WTC11 (cell line): Measurements from ENCODE around the gene PGM2L1. TPM values are rescaled to one million over a fixed set of nuclear protein-coding genes. Genes with fewer than 3 reads are reported as not detected.

Experiments used
- ATAC-seq: fragments of 200-7000 bp; cut with Tn5 transposase; 2 replicates; pipeline ENCODE4 v1.10.0; 2021; ENCODE audit warnings: mild to moderate bottlenecking, moderate library complexity
- CTCF ChIA-PET: fragments of 300-600 bp; sonication (Branson Sonifier 250); formaldehyde crosslinking; loops from one replicate; lab custom pipeline; 2021; ENCODE audit warnings: antibody characterized with exemption; lab: Charles Lee
- POLR2A ChIA-PET: fragments of 350-600 bp; sonication (Branson Sonifier 250); formaldehyde crosslinking; loops from one replicate; lab custom pipeline; 2021; ENCODE audit warnings: antibody characterized with exemption; lab: Charles Lee
- DNase-seq: peaks from one replicate; pipeline ENCODE4 v3.0.0; 2021; ENCODE audit warnings: low spot score
- H3K27ac Mint-ChIP-seq: 2 replicates; pipeline ENCODE4 v1.8.0; 2021; ENCODE audit warnings: mixed read lengths
- H3K27me3 Mint-ChIP-seq: 2 replicates; pipeline ENCODE4 v1.8.0; 2021; ENCODE audit warnings: low read depth, mild to moderate bottlenecking, moderate library complexity, mixed read lengths
- H3K36me3 Mint-ChIP-seq: 2 replicates; pipeline ENCODE4 v1.8.0; 2021; ENCODE audit warnings: mixed read lengths
- H3K4me1 Mint-ChIP-seq: 2 replicates; pipeline ENCODE4 v1.8.0; 2022; ENCODE audit warnings: mixed read lengths
- H3K4me3 Mint-ChIP-seq: 2 replicates; pipeline ENCODE4 v1.8.0; 2021; ENCODE audit warnings: mild to moderate bottlenecking, moderate library complexity, mixed read lengths
- H3K9me3 Mint-ChIP-seq: 2 replicates; pipeline ENCODE4 v1.8.0; 2021; ENCODE audit warnings: mixed read lengths
- ATF1 ChIP-seq: sonication (generic); formaldehyde crosslinking; IDR thresholded peaks from 2 replicates; pipeline ENCODE4 v1.8.1; 2023; ENCODE audit warnings: mild to moderate bottlenecking, moderate library complexity, missing genetic modification reagents
- E2F5 ChIP-seq: sonication (generic); formaldehyde crosslinking; IDR thresholded peaks from 2 replicates; pipeline ENCODE4 v1.8.1; 2022; ENCODE audit warnings: mild to moderate bottlenecking, moderate library complexity, missing genetic modification reagents
- GTF2I ChIP-seq: fragments of 250-450 bp; sonication (Bioruptor Pico); conservative IDR thresholded peaks from 2 replicates; pipeline ENCODE4 v1.4.0; 2021; ENCODE audit warnings: mild to moderate bottlenecking
- HMGXB4 ChIP-seq: sonication (generic); formaldehyde crosslinking; IDR thresholded peaks from 2 replicates; pipeline ENCODE4 v1.8.1; 2023; ENCODE audit warnings: mild to moderate bottlenecking, moderate library complexity, missing genetic modification reagents
- MXD4 ChIP-seq: fragments of 250-450 bp; sonication (Bioruptor Pico); IDR thresholded peaks from 2 replicates; pipeline ENCODE4 v1.8.0; 2021; ENCODE audit warnings: mild to moderate bottlenecking, moderate library complexity, borderline replicate concordance
- NR2C2 ChIP-seq: sonication (generic); formaldehyde crosslinking; IDR thresholded peaks from 2 replicates; pipeline ENCODE4 v1.8.0; 2022; ENCODE audit warnings: mild to moderate bottlenecking, missing genetic modification reagents
- ZMAT4 ChIP-seq: fragments of 250-450 bp; sonication (Bioruptor Pico); IDR thresholded peaks from 2 replicates; pipeline ENCODE4 v1.9.0; 2021; ENCODE audit warnings: mild to moderate bottlenecking
- ZNF121 ChIP-seq: sonication (generic); formaldehyde crosslinking; IDR thresholded peaks from 2 replicates; pipeline ENCODE4 v1.8.0; 2023; ENCODE audit warnings: missing genetic modification reagents
- ZNF416 ChIP-seq: fragments of 250-450 bp; sonication (Bioruptor Pico); IDR thresholded peaks from 2 replicates; pipeline ENCODE4 v1.9.0; 2021; ENCODE audit warnings: mild to moderate bottlenecking, inconsistent platforms
- ZNF425 ChIP-seq: fragments of 250-450 bp; sonication (Bioruptor Pico); conservative IDR thresholded peaks from 2 replicates; pipeline ENCODE4 v1.9.0; 2021; ENCODE audit warnings: mild to moderate bottlenecking
- total RNA-seq: library from RNA; stranded (reverse); gene quantifications from 3 replicates; pipeline ENCODE4 v1.2.3, GENCODE V29; 2021
- TF ChIP-seq, protein P1 (sequence below): sonication (generic); formaldehyde crosslinking; IDR thresholded peaks from 2 replicates; pipeline ENCODE4 v1.8.1; 2023; ENCODE audit warnings: mild to moderate bottlenecking, missing genetic modification reagents
- TF ChIP-seq, protein P2 (sequence below): fragments of 200-600 bp; IDR thresholded peaks from 2 replicates; pipeline ENCODE4 v1.8.0; 2022; ENCODE audit warnings: antibody characterized with exemption
- TF ChIP-seq, protein P3 (sequence below): sonication (generic); formaldehyde crosslinking; IDR thresholded peaks from 2 replicates; pipeline ENCODE4 v1.8.0; 2023; ENCODE audit warnings: missing genetic modification reagents
- TF ChIP-seq, protein P4 (sequence below): sonication (generic); formaldehyde crosslinking; IDR thresholded peaks from 2 replicates; pipeline ENCODE4 v1.8.1; 2022; ENCODE audit warnings: low read depth, missing genetic modification reagents, borderline replicate concordance
- TF ChIP-seq, protein P5 (sequence below): fragments of 250-450 bp; sonication (Bioruptor Pico); IDR thresholded peaks from 2 replicates; pipeline ENCODE4 v1.9.0; 2021; ENCODE audit warnings: mild to moderate bottlenecking

The PGM2L1 gene
- total RNA-seq, 1 experiment from 2014 or later = 34.1 TPM

DNA sequence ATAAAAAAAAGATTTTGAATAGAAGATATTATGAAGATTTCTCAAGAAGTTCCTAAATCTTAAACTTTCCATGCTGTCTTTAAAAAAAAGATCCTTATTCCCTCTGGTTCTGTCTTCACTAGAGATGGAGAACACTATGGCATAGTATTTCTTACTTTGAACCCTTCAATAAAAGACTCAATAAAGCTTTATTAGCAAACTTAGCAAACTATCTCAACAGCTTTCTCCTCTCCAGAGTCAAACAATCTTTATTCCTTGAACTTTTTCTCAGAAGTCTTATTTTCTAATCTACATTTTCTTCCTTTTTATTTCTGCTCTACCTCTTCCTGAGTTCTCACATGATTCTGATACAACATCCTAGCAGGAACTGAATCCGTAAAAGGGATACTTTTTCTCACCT lies 65.0 kb downstream of the PGM2L1 start:
- no peak for TF ChIP-seq HMGXB4 (CRISPR knock-in tag)
- TF ChIP-seq, protein P1, sequence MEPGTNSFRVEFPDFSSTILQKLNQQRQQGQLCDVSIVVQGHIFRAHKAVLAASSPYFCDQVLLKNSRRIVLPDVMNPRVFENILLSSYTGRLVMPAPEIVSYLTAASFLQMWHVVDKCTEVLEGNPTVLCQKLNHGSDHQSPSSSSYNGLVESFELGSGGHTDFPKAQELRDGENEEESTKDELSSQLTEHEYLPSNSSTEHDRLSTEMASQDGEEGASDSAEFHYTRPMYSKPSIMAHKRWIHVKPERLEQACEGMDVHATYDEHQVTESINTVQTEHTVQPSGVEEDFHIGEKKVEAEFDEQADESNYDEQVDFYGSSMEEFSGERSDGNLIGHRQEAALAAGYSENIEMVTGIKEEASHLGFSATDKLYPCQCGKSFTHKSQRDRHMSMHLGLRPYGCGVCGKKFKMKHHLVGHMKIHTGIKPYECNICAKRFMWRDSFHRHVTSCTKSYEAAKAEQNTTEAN = no peak
- TF ChIP-seq MXD4 (CRISPR knock-in tag) = no peak
- no peak for TF ChIP-seq ZNF425 (CRISPR knock-in tag)
- TF ChIP-seq, protein P2, sequence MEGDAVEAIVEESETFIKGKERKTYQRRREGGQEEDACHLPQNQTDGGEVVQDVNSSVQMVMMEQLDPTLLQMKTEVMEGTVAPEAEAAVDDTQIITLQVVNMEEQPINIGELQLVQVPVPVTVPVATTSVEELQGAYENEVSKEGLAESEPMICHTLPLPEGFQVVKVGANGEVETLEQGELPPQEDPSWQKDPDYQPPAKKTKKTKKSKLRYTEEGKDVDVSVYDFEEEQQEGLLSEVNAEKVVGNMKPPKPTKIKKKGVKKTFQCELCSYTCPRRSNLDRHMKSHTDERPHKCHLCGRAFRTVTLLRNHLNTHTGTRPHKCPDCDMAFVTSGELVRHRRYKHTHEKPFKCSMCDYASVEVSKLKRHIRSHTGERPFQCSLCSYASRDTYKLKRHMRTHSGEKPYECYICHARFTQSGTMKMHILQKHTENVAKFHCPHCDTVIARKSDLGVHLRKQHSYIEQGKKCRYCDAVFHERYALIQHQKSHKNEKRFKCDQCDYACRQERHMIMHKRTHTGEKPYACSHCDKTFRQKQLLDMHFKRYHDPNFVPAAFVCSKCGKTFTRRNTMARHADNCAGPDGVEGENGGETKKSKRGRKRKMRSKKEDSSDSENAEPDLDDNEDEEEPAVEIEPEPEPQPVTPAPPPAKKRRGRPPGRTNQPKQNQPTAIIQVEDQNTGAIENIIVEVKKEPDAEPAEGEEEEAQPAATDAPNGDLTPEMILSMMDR = no peak
- TF ChIP-seq ZNF416 (CRISPR knock-in tag) = no peak
- no peak for TF ChIP-seq NR2C2 (CRISPR knock-in tag)
- TF ChIP-seq, protein P3, sequence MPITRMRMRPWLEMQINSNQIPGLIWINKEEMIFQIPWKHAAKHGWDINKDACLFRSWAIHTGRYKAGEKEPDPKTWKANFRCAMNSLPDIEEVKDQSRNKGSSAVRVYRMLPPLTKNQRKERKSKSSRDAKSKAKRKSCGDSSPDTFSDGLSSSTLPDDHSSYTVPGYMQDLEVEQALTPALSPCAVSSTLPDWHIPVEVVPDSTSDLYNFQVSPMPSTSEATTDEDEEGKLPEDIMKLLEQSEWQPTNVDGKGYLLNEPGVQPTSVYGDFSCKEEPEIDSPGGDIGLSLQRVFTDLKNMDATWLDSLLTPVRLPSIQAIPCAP (CRISPR knock-in tag) = no peak
- H3K27me3 Mint-ChIP-seq = no peaks in the 10 kb centered on the region; the same call in 1 of the 2 replicates
- ChIA-PET CTCF (interaction anchor here (1.3 kb wide), 1 partner anchor 12 kb away, joined by 4 read pairs; no protein-coding TSS in a partner anchor), POLR2A (no interaction called here)
- ATAC-seq (no peak), DNase-seq (no peak)
- no peaks in the 10 kb centered on the region for H3K4me1 Mint-ChIP-seq
- peaks cover under 1% of the 10 kb centered on the region for H3K9me3 Mint-ChIP-seq
- peaks cover 13% of the 10 kb centered on the region for H3K36me3 Mint-ChIP-seq
- H3K27ac Mint-ChIP-seq = no peak overlapping the region
- no peak overlapping the region for H3K4me3 Mint-ChIP-seq

- ATAC-seq (no peak), DNase-seq (no peak)
- no peak overlapping the region for H3K4me3 Mint-ChIP-seq
- peaks cover 19% of the 10 kb centered on the region for H3K36me3 Mint-ChIP-seq
- no peak overlapping the region for H3K27ac Mint-ChIP-seq
- peaks cover 6% of the 10 kb centered on the region for H3K9me3 Mint-ChIP-seq
- ChIA-PET POLR2A (no interaction called here), CTCF (interaction anchor here (1.3 kb wide), 1 partner anchor 11 kb away, joined by 4 read pairs; no protein-coding TSS in a partner anchor)
- H3K27me3 Mint-ChIP-seq = no peaks in the 10 kb centered on the region; the same call in 1 of the 2 replicates
- no peaks in the 10 kb centered on the region for H3K4me1 Mint-ChIP-seq
- TF ChIP-seq E2F5 (CRISPR knock-in tag) (no peak), GTF2I (no peak), ZNF121 (CRISPR knock-in tag) (no peak), ATF1 (CRISPR knock-in tag) (no peak), ZMAT4 (no peak)
- TF ChIP-seq, protein P2 = no peak
- TF ChIP-seq, protein P4, sequence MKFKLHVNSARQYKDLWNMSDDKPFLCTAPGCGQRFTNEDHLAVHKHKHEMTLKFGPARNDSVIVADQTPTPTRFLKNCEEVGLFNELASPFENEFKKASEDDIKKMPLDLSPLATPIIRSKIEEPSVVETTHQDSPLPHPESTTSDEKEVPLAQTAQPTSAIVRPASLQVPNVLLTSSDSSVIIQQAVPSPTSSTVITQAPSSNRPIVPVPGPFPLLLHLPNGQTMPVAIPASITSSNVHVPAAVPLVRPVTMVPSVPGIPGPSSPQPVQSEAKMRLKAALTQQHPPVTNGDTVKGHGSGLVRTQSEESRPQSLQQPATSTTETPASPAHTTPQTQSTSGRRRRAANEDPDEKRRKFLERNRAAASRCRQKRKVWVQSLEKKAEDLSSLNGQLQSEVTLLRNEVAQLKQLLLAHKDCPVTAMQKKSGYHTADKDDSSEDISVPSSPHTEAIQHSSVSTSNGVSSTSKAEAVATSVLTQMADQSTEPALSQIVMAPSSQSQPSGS (CRISPR knock-in tag) = no peak
- TF ChIP-seq, protein P5, sequence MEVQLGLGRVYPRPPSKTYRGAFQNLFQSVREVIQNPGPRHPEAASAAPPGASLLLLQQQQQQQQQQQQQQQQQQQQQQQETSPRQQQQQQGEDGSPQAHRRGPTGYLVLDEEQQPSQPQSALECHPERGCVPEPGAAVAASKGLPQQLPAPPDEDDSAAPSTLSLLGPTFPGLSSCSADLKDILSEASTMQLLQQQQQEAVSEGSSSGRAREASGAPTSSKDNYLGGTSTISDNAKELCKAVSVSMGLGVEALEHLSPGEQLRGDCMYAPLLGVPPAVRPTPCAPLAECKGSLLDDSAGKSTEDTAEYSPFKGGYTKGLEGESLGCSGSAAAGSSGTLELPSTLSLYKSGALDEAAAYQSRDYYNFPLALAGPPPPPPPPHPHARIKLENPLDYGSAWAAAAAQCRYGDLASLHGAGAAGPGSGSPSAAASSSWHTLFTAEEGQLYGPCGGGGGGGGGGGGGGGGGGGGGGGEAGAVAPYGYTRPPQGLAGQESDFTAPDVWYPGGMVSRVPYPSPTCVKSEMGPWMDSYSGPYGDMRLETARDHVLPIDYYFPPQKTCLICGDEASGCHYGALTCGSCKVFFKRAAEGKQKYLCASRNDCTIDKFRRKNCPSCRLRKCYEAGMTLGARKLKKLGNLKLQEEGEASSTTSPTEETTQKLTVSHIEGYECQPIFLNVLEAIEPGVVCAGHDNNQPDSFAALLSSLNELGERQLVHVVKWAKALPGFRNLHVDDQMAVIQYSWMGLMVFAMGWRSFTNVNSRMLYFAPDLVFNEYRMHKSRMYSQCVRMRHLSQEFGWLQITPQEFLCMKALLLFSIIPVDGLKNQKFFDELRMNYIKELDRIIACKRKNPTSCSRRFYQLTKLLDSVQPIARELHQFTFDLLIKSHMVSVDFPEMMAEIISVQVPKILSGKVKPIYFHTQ (CRISPR knock-in tag) = no peak
These were observed 65.9 kb downstream of the PGM2L1 start for GRCh38 chr11:74332291-74332690.
